GM12875 (cell line): ENCODE results near the gene GET3.

Experiments used
- H3K4me3 ChIP-seq: one replicate; pipeline ENCODE4 v1.5.1; 2011; ENCODE audit warnings: low read depth, low read length, control low read depth
- TF ChIP-seq, protein P1 (sequence below): IDR thresholded peaks from 2 replicates; pipeline ENCODE4 v1.5.1; 2011; ENCODE audit warnings: low read depth, mild to moderate bottlenecking, control low read depth, inconsistent platforms, low read length, moderate library complexity, borderline replicate concordance; ENCODE audit not compliant: insufficient read depth

The GET3 gene

DNA sequence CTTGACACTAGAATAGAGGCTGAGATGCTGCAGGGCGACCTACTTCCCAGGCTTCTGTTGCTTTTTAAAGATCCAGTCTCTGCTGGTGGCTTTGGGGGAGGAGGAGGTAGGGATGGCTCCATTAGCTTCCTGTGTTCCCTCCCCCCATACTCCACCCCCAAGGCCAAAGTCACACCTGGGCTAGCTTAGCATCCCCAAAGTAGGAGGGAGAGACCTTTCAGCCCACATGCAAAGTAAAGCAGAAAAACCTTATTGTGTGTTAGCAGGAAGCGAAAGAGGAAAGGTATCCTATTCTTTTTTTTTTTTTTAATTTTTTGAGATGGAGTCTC is 10.3 kb upstream of the GET3 start:
- no peak overlapping the region for H3K4me3 ChIP-seq
- TF ChIP-seq, protein P1, sequence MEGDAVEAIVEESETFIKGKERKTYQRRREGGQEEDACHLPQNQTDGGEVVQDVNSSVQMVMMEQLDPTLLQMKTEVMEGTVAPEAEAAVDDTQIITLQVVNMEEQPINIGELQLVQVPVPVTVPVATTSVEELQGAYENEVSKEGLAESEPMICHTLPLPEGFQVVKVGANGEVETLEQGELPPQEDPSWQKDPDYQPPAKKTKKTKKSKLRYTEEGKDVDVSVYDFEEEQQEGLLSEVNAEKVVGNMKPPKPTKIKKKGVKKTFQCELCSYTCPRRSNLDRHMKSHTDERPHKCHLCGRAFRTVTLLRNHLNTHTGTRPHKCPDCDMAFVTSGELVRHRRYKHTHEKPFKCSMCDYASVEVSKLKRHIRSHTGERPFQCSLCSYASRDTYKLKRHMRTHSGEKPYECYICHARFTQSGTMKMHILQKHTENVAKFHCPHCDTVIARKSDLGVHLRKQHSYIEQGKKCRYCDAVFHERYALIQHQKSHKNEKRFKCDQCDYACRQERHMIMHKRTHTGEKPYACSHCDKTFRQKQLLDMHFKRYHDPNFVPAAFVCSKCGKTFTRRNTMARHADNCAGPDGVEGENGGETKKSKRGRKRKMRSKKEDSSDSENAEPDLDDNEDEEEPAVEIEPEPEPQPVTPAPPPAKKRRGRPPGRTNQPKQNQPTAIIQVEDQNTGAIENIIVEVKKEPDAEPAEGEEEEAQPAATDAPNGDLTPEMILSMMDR: no peak

DNA sequence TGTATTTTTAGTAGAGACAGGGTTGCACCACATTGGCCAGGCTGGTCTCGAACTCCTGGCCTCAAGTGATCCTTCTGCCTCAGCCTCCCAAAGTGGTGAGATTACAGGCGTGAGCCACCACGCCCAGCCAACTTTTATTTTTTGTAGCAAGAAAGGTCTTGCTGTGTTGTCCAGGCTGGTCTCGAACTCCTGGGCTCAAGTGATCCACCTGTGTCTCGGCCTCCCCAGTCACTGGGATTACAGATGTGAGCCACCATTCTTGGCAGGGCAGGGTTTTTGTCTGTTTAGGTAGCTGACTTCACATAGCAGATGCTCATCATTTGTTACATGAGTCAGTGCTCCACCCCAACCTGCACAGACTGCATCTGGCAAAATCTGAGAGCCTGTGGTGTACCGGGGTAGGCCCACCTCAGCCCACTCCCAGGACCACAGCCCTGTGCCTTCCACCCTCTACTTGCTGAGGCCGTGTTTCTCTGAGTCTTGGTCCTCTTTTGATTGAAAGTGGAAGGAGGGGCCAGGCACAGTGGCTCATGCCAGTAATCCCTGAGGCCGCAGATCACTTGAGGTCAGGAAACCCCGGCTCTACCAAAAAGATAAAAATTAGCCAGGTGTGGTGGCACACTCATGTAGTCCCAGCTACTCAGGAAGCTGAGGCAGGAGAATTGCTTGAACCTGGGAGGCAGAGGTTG is 9.4 kb upstream of the GET3 start:
- TF ChIP-seq, protein P1: no peak
- H3K4me3 ChIP-seq: no peak overlapping the region

DNA sequence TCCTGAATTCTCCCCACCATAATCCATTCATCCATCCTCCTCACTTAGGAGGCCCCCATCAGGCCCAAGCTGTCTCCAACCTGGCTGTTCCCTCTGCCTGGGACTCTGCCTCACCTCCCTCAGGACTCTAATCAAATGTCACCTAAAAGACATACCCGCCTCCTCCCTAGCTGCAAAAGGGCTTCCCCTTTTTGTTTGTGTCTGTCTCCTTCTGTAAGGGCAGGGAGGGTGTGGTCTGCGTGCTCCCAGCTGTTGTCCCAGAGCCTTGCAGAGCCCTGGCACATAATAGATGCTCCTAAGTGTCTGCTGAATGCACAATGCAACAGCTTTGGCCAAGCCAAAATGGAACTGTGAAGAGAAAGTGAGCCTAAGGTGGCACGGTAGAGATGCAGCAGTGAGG is 7.2 kb upstream of the GET3 start:
- TF ChIP-seq, protein P1: no peak
- no peak overlapping the region for H3K4me3 ChIP-seq

DNA sequence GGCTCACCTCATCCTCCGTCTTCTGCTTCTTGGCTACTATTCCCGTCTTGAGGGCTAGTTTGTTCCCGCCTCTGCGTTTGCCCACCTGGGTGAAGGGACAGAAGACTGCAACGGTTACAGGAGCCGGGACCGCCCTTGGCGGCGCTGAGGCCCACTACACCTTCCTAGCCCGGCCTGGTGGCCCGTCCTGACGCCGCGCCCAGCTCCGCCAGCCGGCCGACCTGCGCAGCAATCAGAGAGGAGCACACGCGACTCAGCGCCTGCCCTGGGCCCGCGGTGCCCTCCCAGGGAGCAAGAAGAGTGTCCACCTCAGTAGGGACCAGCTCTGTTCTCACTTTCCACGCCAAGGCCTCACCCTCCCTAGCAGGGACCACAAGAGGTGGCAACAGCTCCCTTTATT is 6.0 kb upstream of the GET3 start:
- no peak overlapping the region for H3K4me3 ChIP-seq
- TF ChIP-seq, protein P1: no peak

DNA sequence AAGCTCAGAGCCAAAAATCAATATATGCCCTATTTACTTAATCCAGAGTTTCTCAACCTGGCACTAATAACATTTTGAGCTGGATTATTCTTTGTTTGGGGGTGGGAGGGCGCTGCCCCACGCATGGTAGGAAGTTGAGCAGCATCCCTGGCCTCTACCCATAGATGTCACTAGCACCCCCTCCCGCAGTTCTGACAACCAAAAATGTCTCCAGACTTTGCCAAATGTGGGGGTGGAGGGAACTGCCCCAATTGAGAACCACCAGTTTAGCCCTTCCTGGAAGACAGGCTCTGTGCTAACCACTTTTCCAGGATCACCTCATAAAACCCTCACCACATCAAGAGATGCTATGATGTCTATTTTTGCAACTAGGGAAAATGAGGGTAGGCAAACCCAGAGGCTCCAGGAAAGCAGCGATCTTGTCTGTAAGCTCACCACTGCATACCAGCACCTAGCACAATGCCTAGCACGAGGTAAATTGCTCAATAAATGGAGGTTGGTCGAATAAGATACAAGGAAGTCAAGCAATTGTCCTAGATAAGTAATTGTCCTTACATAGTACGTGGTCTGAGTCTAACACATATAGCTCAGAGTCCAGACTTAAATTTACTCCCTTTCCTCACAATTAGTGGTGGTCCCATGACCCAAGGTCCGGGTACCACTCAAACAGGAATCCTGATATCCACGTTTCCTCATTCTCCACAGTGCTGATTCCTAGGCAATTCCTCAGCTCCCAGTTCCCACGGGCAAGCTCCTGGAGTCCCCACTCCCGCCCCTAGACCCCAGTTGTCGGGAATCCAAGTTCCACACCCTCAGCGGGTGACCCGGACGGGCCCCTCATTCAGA is 3.7 kb upstream of the GET3 start:
- H3K4me3 ChIP-seq: peak overlapping the region; percentile 99
- TF ChIP-seq, protein P1: peak; percentile 61

DNA sequence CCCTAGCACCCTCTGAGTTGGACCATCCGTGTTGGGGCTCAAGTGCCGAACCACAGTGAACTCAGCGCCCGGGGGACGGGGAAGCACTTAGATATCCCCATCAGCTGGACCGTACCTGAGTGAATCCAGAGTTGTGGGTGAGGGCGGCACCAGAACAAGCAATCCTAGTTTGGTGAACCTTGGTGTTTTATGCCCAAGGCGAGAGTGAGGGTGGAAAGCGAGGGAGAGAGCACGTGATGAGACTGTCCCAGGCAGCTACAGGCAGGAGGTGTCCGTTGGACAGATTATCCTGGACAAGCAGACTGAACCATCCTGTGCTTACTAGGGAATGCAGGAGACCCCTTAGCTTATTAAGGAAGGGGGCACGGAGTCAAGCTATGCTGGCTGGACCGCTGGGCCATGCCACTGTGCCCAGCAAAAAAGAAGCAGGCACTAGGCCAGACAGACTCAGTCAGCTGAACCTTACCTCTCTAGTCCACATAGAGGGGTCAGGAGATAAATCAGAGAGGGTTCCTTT is 596 bp downstream of the GET3 start:
- peak overlapping the region; percentile 97 for H3K4me3 ChIP-seq
- TF ChIP-seq, protein P1: no peak
